HCT116 (cell line): ENCODE measurements around the gene ZNF544.

Experiments used
- CTCF ChIP-seq, 3 experiments: fragments of 200-600 bp in 1 of 3; sonication (generic) in 1 of 3; IDR thresholded peaks in 2 of 3; conservative IDR thresholded peaks in 1 of 3; 2 replicates each; pipeline ENCODE4 v1.5.1; 2012 to 2017; ENCODE audit warnings: low read depth in 2 of 3, low read length in 2 of 3, antibody characterized with exemption in 1 of 3, borderline replicate concordance in 1 of 3, control low read depth in 1 of 3, mild to moderate bottlenecking in 1 of 3, mixed read lengths in 1 of 3, mixed run types in 1 of 3, moderate library complexity in 1 of 3; ENCODE audit not compliant: insufficient read depth in 1 of 3
- EZH2 ChIP-seq: fragments of 200-600 bp; sonication (generic); IDR thresholded peaks from 2 replicates; pipeline ENCODE4 v1.6.1; 2017; ENCODE audit warnings: antibody characterized with exemption, mixed run types
- POLR2AphosphoS5 ChIP-seq: IDR thresholded peaks from 2 replicates; pipeline ENCODE4 v1.6.1; 2011; ENCODE audit warnings: mild to moderate bottlenecking, low read depth, low read length, moderate library complexity

GRCh38 chr19:58248886-58249285, 20.2 kb downstream of the ZNF544 start:
- TF ChIP-seq CTCF (IDR thresholded peaks at IDR 0.05 in 2 of 3, conservative IDR thresholded peaks at IDR 0.05 in 1 of 3; ENCODE audit: borderline replicate concordance in 1 of 3, insufficient read depth in 1 of 3, low read depth in 2 of 3, low read length in 2 of 3) = no peak
- no peak for TF ChIP-seq POLR2AphosphoS5
- no peak for TF ChIP-seq EZH2
